Sigmoid colon (tissue), 7 donors: ENCODE measurements around the gene TMEM33. TPM values are rescaled to one million over a fixed set of nuclear protein-coding genes. Genes with fewer than 3 reads are reported as not detected.

Experiments used
- DNase-seq: peaks from one replicate; pipeline ENCODE4 v3.0.0-alpha.2; 2019
- H3K27ac ChIP-seq, 4 donors: fragments of 200-600 bp; sonication (generic); one replicate each; pipeline ENCODE4 v1.5.1; 2016 to 2019; ENCODE audit warnings: mild to moderate bottlenecking in 1 of 4
- H3K27me3 ChIP-seq, 3 donors: fragments of 200-600 bp; sonication (generic); one replicate each; pipeline ENCODE4 v1.5.1; 2019; ENCODE audit warnings: mild to moderate bottlenecking in 1 of 3
- H3K36me3 ChIP-seq, 4 donors: fragments of 200-600 bp; sonication (generic); one replicate each; pipeline ENCODE4 v1.5.1; 2016 to 2019
- H3K4me1 ChIP-seq, 4 donors: fragments of 200-600 bp; sonication (generic); one replicate each; pipeline ENCODE4 v1.5.1; 2017 to 2019
- H3K4me3 ChIP-seq, 4 donors: fragments of 200-600 bp; sonication (generic); one replicate each; pipeline ENCODE4 v1.5.1; 2017 to 2019; ENCODE audit warnings: mild to moderate bottlenecking in 2 of 4, moderate library complexity in 1 of 4
- H3K9me3 ChIP-seq, 4 donors: fragments of 200-600 bp in 3 of 4; sonication (generic) in 3 of 4; one replicate each; pipeline versions ENCODE4 v1.5.1 to v1.6.1; 2013 to 2019
- EP300 ChIP-seq, 4 donors: sonication (generic); formaldehyde crosslinking; IDR thresholded peaks; one replicate each; pipeline ENCODE4 v1.6.1; 2017; ENCODE audit warnings: antibody characterized with exemption in 4 of 4
- POLR2A ChIP-seq, 2 donors: fragments of 450-650 bp; IDR thresholded peaks; one replicate each; pipeline ENCODE4 v1.6.1; 2016; ENCODE audit warnings: antibody characterized with exemption in 2 of 2, mild to moderate bottlenecking in 2 of 2, moderate library complexity in 2 of 2
- POLR2AphosphoS5 ChIP-seq, 4 donors: sonication (generic); formaldehyde crosslinking; IDR thresholded peaks; one replicate each; pipeline ENCODE4 v1.6.1; 2017; ENCODE audit warnings: antibody characterized with exemption in 4 of 4
- WGBS, 2 donors: extraction: QIAGEN DNeasy Blood & Tissue Kit; methylation state at CpG; one replicate each; pipeline ENCODE4 v1.1.7; 2013; 5-methylcytosine and 5-hydroxymethylcytosine counted together
- intact Hi-C: fragments of 100-400 bp; cut with DNase I; formaldehyde crosslinking; loops from one replicate; pipeline ENCODE4 v1.15.1; 2023
- polyA plus RNA-seq, 3 donors: library from polyadenylated mRNA; stranded (reverse); fragments of 200-250 nt; gene quantifications; one replicate each; pipeline ENCODE4 v1.2.3, GENCODE V29; 2013
- total RNA-seq, 4 donors: library from RNA; depleted of rRNA; stranded (reverse); fragments of >200 nt; gene quantifications; one replicate each; pipeline ENCODE4 v1.1.0, GENCODE V29; 2016
- TF ChIP-seq, protein P1 (sequence below), 4 experiments: fragments of 450-650 bp in 3 of 4; fragments of 200-600 bp in 1 of 4; IDR thresholded peaks; one replicate each; pipeline ENCODE4 v1.5.1; 2016 to 2019; ENCODE audit warnings: antibody characterized with exemption in 4 of 4, mild to moderate bottlenecking in 3 of 4, moderate library complexity in 2 of 4
- donor health status: healthy with polysubstance abuse.
- donor health status: Bipolar disorder and iron deficiency.
- donor health status: healthy.

The TMEM33 gene
- total and polyA plus RNA-seq, 7 donors, result 9.0 to 30.1 (median 19.5) TPM

DNA sequence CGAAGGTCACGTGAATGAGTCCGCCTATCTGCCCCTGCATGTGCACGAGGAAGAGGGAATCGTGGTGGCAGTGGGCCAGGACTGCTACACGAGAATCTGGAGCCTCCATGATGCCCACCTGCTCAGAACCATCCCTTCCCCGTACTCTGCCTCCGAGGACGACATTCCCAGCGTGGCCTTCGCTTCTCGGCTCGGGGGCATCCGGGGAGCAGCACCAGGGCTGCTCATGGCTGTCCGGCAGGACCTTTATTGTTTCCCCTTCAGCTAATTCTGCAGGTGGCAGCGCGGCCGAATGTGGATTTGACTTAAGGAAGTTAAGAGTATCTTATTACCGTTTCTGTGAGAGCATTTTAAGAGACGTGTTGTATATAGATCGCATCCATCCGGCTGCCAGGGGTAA lies 47.5 kb downstream of the TMEM33 start:
- H3K9me3 ChIP-seq, result no peaks in the 10 kb centered on the region
- 93 to 94% methylated on average over 22 of the region's 22 CpGs for WGBS, 2 donors
- TF ChIP-seq, protein P1, sequence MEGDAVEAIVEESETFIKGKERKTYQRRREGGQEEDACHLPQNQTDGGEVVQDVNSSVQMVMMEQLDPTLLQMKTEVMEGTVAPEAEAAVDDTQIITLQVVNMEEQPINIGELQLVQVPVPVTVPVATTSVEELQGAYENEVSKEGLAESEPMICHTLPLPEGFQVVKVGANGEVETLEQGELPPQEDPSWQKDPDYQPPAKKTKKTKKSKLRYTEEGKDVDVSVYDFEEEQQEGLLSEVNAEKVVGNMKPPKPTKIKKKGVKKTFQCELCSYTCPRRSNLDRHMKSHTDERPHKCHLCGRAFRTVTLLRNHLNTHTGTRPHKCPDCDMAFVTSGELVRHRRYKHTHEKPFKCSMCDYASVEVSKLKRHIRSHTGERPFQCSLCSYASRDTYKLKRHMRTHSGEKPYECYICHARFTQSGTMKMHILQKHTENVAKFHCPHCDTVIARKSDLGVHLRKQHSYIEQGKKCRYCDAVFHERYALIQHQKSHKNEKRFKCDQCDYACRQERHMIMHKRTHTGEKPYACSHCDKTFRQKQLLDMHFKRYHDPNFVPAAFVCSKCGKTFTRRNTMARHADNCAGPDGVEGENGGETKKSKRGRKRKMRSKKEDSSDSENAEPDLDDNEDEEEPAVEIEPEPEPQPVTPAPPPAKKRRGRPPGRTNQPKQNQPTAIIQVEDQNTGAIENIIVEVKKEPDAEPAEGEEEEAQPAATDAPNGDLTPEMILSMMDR (IDR thresholded peaks at IDR 0.05), result no peak
- TF ChIP-seq POLR2AphosphoS5 (IDR thresholded peaks at IDR 0.05) (no peak), POLR2A (IDR thresholded peaks at IDR 0.05) (no peak), EP300 (IDR thresholded peaks at IDR 0.05) (no peak)
- H3K4me3 ChIP-seq, result no peak overlapping the region
- no peaks in the 10 kb centered on the region for H3K36me3 ChIP-seq
- H3K27me3 ChIP-seq, result no peaks in the 10 kb centered on the region
- no peaks in the 10 kb centered on the region for H3K4me1 ChIP-seq
- intact Hi-C loops, result no loop called here
- H3K27ac ChIP-seq, result no peak overlapping the region
- no peak for DNase-seq

DNA sequence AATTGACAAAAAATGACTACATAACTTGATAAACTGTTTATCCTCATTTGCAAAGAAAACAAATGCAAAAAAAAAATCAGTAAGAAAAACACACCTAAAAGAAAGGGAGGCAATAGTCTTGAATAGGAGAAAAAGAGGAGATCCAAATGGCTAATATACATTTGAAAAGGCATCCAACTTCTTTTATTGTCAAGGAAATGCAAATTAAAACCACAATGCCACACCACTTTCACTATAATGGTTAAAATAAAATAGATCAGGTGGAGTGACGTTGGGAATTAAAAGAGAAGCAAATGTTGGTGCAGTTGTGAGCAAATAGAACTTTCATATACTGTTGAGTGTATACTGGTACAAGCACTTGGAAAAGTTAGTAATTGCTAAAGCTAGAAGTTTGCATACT lies 49.9 kb downstream of the TMEM33 start:
- intact Hi-C loops, result no loop called here
- Histone ChIP-seq H3K36me3 (no peaks in the 10 kb centered on the region), H3K4me3 (no peak overlapping the region), H3K9me3 (no peaks in the 10 kb centered on the region), H3K4me1 (peaks cover 0 to 10% (median 5%) of the 10 kb centered on the region in 4 donors), H3K27me3 (no peaks in the 10 kb centered on the region), H3K27ac (no peak overlapping the region)
- DNase-seq, result no peak
- WGBS, 2 donors, result 57 to 59% methylated on average over 1 of the region's 1 CpG
- TF ChIP-seq, protein P1 (IDR thresholded peaks at IDR 0.05), result no peak

DNA sequence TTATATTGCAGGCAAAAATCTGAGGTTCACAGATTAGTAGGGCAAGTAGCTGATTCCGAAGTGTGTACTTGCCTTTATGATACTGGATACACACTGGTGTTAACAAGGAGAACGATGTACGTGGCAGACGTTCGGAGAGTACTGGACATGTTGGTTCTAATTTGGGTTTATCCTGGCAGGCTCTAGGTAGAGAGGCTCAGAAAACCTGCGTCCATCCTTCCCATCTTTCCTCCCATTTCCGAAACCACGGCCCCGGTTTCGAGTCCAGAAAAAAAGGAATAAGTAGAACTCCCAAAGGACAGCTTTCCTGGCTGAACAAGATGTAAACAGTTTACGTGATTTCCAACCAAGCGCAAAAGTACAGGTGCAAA lies 54.8 kb downstream of the TMEM33 start:
- H3K9me3 ChIP-seq, result no peaks in the 10 kb centered on the region
- WGBS, 2 donors, result 1% methylated on average over 12 of the region's 12 CpGs

DNA sequence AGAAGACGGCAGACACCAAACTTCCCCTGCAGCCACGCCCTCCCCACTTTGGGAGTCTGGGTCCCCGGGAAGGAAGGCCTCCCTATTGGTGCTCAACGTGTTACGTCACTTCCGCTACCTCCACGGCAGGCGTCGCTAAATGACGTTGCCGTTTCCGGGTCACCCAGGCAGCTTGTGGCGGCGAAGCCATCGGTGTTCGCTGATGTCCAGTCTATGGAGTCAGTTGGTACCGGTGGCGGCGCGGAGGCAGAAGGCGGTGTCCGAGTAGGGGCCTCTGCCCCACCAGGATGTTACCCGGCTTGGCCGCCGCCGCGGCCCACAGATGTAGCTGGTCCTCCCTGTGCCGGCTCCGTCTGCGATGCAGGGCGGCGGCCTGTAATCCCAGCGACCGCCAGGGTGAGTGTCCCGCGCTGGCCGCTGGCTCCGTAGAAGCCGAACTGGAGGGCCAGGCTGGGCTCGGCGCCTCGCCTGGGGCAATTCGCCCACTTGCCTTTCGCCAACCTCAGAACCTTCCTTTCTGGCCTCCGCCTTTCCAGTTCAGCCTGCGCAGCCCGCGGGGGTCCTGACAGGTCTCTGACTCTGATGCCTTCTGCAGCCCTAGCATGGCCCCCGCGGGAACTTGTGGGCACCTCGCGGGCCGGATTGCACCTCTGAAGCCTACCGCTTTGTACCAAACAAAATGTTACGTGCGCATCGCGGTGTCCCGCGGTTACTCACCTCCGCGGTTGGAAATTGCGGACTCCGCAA lies 55.3 kb downstream of the TMEM33 start, which contains the start of gene SLC30A9:
Gene SLC30A9, plus strand, starts transcription at position 166 of the 747 bp plus-strand sequence. Its CDS starts 122 bp downstream, at position 288.
- peak; percentile 98 for DNase-seq
- Histone ChIP-seq H3K27me3 (no peaks in the 10 kb centered on the region), H3K9me3 (no peaks in the 10 kb centered on the region), H3K36me3 (no peaks in the 10 kb centered on the region), H3K4me1 (peaks cover 0 to 29% (median 23%) of the 10 kb centered on the region in 4 donors), H3K27ac (peak within 1 kb of the TSS; percentile 83 to 89 (median 88)), H3K4me3 (peak within 1 kb of the TSS; percentile 74 to 93 (median 88))
- 0 to 1% methylated on average over 64 of the region's 64 CpGs for WGBS, 2 donors
- TF ChIP-seq POLR2AphosphoS5 (IDR thresholded peaks at IDR 0.05) (peak; percentile 96 to 99 (median 98)), POLR2A (IDR thresholded peaks at IDR 0.05) (peak; percentile 65 to 86), EP300 (IDR thresholded peaks at IDR 0.05) (no peak)
- TF ChIP-seq, protein P1 (IDR thresholded peaks at IDR 0.05), result peak; percentile 21 to 61 (median 40)
- intact Hi-C loops, result loop anchor here (2.0 kb wide), 1 partner anchor 54 kb away; no protein-coding TSS in a partner anchor

More for the DNA sequence above, 54.8 kb downstream of the TMEM33 start:
- peak overlapping the region; percentile 74 to 93 (median 88) for H3K4me3 ChIP-seq
- no peak for TF ChIP-seq EP300 (IDR thresholded peaks at IDR 0.05)
- no peak for TF ChIP-seq POLR2A (IDR thresholded peaks at IDR 0.05)
- no peak for TF ChIP-seq POLR2AphosphoS5 (IDR thresholded peaks at IDR 0.05)
- TF ChIP-seq, protein P1 (IDR thresholded peaks at IDR 0.05), result no peak
- H3K27me3 ChIP-seq, result no peaks in the 10 kb centered on the region
- H3K4me1 ChIP-seq, result peaks cover 0 to 29% (median 23%) of the 10 kb centered on the region in 4 donors
- H3K36me3 ChIP-seq, result no peaks in the 10 kb centered on the region
- H3K27ac ChIP-seq, result peak overlapping the region; percentile 83 to 89 (median 88)
- intact Hi-C loops, result loop anchor here (2.0 kb wide), 1 partner anchor 53 kb away; no protein-coding TSS in a partner anchor
- DNase-seq, result no peak
